Transverse colon (tissue), 4 donors: ENCODE measurements around the gene FMNL2.

Experiments
- POLR2A ChIP-seq: fragments of 450-650 bp; IDR thresholded peaks from one replicate; pipeline ENCODE4 v1.6.1; 2016; ENCODE audit warnings: antibody characterized with exemption, mild to moderate bottlenecking, moderate library complexity
- POLR2AphosphoS5 ChIP-seq, 3 donors: sonication (generic); formaldehyde crosslinking; IDR thresholded peaks; one replicate each; pipeline ENCODE4 v1.6.1; 2016; ENCODE audit warnings: antibody characterized with exemption in 3 of 3
- TF ChIP-seq, protein P1 (sequence below), 5 experiments: fragments of 200-600 bp in 3 of 5; fragments of 450-650 bp in 2 of 5; sonication (generic) in 3 of 5; IDR thresholded peaks; 1 replicate in 2 of 5; 2 replicates in 3 of 5; pipeline ENCODE4 v1.5.1; 2016 to 2017; ENCODE audit warnings: antibody characterized with exemption in 5 of 5, inconsistent platforms in 3 of 5, mild to moderate bottlenecking in 2 of 5, moderate library complexity in 1 of 5

GRCh38 chr2:152564754-152565551 is 230.0 kb downstream of the FMNL2 start:
- no peak for TF ChIP-seq POLR2AphosphoS5 (IDR thresholded peaks at IDR 0.05)
- TF ChIP-seq POLR2A: no peak
- TF ChIP-seq, protein P1, sequence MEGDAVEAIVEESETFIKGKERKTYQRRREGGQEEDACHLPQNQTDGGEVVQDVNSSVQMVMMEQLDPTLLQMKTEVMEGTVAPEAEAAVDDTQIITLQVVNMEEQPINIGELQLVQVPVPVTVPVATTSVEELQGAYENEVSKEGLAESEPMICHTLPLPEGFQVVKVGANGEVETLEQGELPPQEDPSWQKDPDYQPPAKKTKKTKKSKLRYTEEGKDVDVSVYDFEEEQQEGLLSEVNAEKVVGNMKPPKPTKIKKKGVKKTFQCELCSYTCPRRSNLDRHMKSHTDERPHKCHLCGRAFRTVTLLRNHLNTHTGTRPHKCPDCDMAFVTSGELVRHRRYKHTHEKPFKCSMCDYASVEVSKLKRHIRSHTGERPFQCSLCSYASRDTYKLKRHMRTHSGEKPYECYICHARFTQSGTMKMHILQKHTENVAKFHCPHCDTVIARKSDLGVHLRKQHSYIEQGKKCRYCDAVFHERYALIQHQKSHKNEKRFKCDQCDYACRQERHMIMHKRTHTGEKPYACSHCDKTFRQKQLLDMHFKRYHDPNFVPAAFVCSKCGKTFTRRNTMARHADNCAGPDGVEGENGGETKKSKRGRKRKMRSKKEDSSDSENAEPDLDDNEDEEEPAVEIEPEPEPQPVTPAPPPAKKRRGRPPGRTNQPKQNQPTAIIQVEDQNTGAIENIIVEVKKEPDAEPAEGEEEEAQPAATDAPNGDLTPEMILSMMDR (IDR thresholded peaks at IDR 0.05): no peak
